NCI-H2081 (cell line): ENCODE data around the gene NR2F2.

Experiments
- DNase-seq, 2 experiments: peaks; one replicate each; lab custom pipeline; 2025; lab: John Stamatoyannopoulos, UW

Gene NR2F2

DNA sequence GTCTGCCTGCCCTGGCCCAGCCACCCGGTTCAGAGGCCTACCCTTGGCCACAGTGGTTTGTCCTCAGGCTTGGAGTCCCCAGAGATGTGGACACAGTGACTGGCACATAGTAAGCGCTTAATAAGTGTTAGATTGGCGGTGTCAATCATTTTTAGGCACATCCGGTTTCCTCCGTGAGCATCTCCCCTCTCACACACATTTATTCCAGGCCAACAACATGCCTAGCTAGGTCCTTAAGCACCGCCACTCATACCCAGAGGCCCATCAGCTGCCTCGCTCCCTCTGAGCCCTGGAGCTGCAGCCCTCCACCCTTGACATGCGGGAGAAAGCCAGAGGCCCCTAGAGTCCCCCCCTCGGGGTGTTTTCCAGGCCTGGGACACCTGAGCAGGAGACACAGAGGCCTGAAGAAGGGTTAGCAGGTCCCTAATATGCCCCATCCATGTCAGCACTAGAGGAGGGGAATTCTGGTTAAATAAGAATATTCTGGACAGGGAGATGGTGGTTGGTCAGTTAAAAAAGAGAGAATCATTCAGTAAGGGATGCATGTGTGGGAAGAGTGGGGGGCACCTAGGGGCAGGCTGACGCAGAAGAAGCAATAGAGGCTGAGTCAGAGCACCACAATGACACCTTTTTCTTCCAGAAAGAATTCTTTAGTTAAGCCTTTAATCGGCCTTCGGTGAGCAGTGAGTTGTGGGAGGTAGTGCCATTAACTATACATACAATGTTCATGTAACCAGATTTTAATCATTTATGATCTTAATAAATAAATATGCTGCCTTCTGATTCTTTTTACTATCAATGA lies 22.3 kb downstream of the NR2F2 start:
- no peak for DNase-seq

DNA sequence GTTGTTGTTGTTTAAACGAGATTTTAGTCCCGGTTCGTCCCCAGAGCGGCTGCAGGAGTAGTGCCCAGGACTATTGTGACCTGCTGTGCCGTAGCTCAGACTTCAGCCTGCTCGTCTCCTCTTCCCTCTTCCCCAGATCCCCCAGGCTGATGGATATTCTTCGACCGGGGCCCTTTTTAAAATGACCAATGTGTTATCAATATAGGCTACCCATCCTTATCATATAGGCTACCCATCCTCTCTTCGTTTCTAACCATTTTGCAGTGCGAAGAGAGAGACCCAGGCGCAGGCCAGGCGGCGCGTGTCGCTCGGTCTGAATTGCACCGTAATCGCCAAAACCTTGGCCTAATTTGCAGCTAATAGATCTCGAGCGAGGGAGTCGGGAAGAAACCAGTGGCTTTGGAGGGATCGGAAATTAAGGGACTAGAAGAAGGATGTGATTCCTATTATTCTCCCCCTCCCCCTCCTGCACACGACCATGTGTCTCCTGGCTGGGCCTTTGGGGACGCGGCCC lies 23.0 kb downstream of the NR2F2 start:
- DNase-seq: no peak

- DNase-seq: no peak
These were observed 23.6 kb downstream of the NR2F2 start for GRCh38 chr15:96353930-96354730.

DNA sequence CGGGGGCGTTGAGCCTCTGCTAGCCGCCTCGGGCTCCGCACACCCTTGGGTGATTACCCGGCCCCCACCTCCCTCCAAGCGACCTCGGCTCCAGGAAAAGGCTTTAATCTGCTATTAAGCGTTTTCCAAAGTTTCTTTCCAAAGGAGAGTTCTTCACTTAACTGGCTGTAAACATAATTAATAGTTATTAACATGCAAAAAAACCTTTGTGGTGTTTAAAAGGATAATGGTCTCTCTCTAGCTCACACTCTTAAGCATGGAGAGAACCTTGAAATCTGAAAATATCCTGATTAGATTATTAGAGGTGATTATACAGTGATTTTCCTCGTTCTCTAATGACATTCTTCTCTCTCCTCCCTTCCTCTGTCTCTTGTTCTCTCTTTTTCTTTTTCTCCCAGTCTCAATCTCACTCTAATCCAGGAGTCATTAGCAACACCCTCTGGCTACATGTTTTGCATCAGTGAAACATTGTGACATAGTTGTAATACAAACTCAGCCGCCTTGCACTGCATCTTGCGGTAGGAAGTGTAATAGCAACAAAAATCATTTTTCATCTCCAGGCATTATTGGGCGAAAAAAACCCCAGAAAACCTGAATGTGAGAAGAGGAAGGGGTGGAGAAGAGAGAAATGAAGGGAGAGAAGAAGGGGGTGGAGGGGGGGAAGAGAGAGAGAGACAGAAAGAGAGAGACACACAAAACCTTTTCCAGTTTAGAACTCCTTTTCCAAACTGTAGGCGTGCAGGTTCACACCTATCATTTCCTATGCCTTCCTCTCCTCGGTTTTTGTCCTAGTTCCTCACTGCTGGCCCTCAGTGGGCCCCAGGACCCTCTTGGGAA lies 24.4 kb downstream of the NR2F2 start:
- DNase-seq: no peak

GRCh38 chr15:96355568-96356187 lies 25.2 kb downstream of the NR2F2 start:
- no peak for DNase-seq

DNA sequence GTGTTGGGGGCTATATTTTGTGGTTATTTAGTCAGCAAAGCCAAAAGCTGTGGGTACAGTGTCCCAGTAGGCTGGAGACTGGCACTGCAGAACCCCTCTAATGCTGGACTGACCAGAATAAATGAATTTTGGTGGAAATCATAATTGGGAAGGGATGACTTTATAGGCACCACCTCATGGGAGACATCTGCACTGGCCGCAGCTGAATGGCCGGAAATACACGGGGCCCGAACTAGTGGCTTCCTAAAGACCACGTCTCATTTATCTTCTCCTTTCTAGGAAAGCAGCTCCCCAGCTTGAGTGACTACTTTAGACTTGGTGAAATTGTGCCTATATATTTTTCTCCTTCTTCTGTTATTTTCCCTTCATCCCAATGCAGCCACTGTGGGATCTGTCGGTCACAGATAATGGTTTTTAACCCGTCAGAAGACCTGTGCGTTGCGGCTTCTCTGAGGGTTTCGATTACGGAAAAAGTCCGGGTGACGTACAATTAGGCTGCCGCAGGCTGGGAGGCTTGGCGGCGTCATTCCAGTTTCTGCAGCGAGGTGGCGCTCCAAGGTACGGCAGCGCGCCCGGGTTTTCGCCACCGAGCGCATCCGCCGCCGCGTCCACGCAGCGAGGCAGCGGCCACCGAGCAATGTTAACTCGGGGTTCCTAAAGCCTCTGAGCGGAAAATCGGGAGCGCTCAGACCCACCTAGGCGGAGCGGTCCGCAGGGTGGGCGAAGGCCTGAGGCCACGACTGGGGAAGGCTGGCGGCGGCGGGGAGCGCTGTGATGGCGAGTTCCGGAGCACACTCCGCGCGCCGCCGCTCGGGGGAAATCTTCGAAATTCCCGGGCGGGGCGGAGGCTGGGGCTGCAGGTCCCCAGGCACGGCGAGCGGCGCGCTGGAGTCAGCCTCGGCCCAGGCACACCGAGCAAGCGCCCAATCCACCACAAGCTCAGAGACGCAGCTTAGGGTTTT lies 26.3 kb downstream of the NR2F2 start:
- DNase-seq: peak; percentile 77 to 83

DNA sequence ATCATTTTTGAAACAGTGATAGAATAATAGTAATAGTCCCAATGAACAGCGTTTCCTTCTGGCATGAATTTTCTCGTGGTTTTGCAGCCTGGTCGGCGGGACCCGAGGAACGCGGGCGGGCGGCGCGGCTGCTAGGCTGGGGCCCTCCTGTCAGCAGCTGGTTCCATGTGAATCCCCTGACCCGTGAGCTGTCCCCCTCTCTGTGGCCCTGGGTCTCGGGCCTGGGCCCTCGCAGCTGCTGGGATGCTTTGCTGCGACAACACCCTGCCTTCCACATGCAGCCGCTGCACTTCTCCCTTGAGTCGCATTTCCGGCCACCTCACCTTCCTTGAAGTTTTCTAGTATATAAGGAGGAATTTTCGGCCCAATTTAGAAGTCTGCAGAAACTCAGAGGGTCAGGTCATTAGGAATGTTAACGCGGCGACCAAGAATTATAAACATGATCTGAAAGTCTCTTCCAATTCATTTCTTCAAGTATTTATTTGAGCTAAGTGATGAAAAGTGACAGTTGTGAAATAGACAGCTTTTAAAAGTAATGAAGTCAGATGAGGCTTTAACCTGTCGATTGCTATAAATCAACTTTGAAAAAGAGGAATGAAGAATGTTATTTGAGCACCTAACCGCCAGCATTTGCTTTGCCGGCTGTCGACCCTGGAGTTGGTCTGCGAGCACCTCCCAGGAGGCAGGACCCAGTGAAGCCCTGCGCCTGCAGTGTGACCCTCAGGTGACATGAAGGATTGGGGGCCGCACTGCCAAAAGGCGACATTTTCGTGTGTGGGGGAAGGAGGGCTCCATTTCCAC lies 27.7 kb downstream of the NR2F2 start:
- DNase-seq: no peak

GRCh38 chr15:96358821-96359615 lies 28.5 kb downstream of the NR2F2 start:
- DNase-seq: no peak

DNA sequence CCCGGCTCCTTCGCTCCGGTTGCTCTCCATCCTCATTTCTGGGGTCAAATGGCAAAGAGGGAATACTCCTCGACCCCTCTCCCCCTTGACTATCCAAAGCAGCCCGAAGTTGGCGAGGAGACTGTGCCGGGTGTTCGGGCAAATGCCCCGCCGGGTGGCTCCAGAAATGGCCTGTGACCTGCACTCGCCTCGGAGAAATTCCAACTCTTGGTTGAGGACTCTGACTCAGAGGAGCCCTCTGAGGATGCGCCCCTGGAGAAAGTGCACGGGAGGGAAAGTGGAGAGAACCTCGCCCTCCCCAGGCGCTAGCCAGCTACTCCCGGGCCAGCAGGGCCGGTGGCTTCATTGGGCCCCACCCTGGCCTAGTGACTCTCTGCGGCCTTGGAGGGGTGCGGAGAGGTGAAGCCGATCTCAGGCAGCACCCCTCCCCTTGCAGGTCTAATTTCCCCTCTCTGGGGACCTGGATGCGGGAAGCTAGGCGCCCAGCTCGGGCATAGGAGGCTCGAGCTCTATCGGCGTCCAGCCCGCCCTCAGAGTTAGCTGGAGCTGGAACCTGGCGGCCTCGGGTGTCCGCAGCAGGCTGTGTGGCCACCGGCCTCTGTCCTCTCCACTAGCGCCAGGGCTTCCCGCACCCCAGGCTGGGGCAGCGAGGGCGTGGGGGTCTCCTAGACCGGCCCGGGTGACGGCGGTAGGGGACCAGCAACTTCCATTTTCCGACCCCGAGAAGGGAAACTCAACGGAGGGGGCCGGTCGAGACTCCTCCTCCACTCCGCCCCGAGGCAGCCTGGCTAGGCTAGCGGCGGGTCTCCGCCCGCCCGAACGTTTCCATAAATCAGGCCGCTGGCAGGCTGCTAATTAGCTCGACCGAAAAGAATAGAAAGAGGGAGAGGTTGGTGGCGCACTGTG lies 29.4 kb downstream of the NR2F2 start:
- DNase-seq: no peak

DNA sequence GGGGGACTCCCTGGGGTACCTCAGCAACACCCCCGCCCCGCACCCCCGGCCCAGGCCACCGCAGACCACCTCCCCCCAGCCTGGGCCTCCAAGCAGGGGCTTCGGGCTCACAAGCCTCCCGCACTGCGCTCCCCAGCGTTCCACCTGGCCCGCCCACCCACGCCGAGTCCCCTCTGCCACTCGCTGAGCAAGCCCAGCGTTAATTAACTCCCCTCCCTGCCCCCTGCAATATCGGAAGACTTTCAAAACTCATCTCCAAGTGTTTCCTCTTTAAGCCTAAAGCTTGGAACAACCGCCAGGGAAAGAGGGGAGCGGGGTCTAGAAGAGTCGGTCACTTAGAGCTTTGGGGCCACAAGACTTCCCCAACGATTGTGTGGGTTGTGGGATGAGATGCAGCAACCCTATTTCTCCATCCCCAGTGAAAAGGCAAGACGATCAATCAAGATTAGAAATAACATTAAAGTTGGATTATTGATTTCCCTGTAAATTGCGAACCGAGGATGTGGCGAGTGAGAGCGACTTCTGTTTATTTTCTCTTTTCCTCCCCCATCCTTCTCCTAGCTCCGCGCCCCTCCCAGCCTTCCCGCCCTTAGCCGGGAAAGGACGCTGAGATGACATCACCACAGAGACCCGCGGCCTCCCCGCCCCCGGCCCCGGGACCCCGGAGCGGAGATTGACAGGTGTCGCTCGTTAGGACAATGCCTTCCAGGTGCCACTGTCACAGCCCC lies 30.2 kb downstream of the NR2F2 start:
- no peak for DNase-seq

DNA sequence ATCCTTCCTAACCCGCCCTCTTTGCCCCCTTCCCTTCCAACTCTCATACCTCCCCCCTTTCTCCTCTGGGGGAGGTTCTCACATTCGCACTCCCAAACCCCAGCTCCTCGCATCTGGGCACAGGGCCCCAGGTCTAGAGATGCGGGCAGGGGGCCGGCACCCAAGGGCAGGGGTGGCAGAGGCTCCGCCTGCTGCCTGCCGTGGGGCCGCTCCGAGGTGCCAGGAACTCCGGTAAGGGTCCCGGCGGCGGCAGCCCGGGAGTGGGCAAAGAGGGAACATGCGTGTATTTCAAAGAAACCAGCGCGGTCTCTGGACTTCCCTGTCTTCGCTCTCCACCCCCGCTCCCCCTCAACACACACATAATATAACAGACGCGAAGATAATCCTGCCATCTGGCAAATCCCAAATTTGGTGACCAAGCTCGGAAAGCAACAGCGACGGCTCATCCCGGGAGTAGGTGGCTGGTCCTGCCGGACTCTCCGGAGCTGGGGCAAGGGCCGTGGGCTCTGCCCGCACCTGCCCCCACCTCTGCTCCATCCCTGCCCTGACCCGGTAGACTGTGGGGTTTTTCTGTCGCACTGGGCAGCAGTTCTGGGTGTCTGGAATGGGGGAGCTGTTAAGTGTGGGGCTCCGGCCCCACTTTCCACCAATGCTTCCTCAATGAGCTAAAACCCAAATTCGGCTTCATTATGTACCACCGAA lies 31.0 kb downstream of the NR2F2 start:
- no peak for DNase-seq

- no peak for DNase-seq
These were observed 31.7 kb downstream of the NR2F2 start for GRCh38 chr15:96362011-96362754.

GRCh38 chr15:96362755-96363651 lies 32.5 kb downstream of the NR2F2 start:
- no peak for DNase-seq

- DNase-seq: no peak
These were observed 33.2 kb downstream of the NR2F2 start for GRCh38 chr15:96363707-96364106.
